IMR-90 (cell line): ENCODE data around the gene SCRN2. TPM values are rescaled to one million over a fixed set of nuclear protein-coding genes. Genes with fewer than 3 reads are reported as not detected.

Experiments
- ATAC-seq: fragments of 200-7000 bp; cut with Tn5 transposase; 2 replicates; pipeline ENCODE4 v1.9.1; 2020; ENCODE audit warnings: low read depth, mild to moderate bottlenecking, moderate library complexity
- BruUV-seq: library from RNA; stranded (reverse); fragments of 400-500 nt; replicated peaks from 2 replicates; lab custom pipeline; 2021; lab: Mats Ljungman, UMichigan
- CTCF ChIA-PET: fragments of 300-600 bp; formaldehyde crosslinking; extraction: SDS; loops from one replicate; lab custom pipeline; 2021; ENCODE audit warnings: antibody characterized with exemption; lab: Yijun Ruan, JAX
- POLR2A ChIA-PET: fragments of 300-600 bp; sonication (Branson Sonifier 250); formaldehyde crosslinking; loops from one replicate; lab custom pipeline; 2022; ENCODE audit warnings: antibody characterized with exemption; ENCODE audit not compliant: unreplicated experiment; lab: Charles Lee
- DNase-seq: peaks from one replicate; pipeline ENCODE4 v3.0.0; 2013
- H2AFZ ChIP-seq: replicated peaks from 2 replicates; pipeline ENCODE3; 2013; ENCODE audit warnings: low read length, mild to moderate bottlenecking; ENCODE audit not compliant: poor library complexity
- H2AK5ac ChIP-seq: 2 replicates; pipeline ENCODE4 v1.6.1; 2013; ENCODE audit warnings: low read depth, low read length, inconsistent platforms
- H2AK9ac ChIP-seq: replicated peaks from 2 replicates; pipeline ENCODE3; 2013; ENCODE audit warnings: mild to moderate bottlenecking, low read depth, low read length, moderate library complexity; ENCODE audit not compliant: poor library complexity
- H2BK120ac ChIP-seq: 2 replicates; pipeline ENCODE4 v1.6.1; 2013; ENCODE audit warnings: low read depth, low read length, inconsistent platforms
- H2BK15ac ChIP-seq: 3 replicates; pipeline ENCODE4 v1.6.1; 2013; ENCODE audit warnings: low read depth, low read length, inconsistent platforms
- H2BK20ac ChIP-seq: 2 replicates; pipeline ENCODE4 v1.6.1; 2013; ENCODE audit warnings: low read depth, mild to moderate bottlenecking, inconsistent platforms, low read length, moderate library complexity
- H2BK5ac ChIP-seq: 2 replicates; pipeline ENCODE4 v1.6.1; 2013; ENCODE audit warnings: mild to moderate bottlenecking, low read depth, low read length, inconsistent platforms; ENCODE audit not compliant: poor library complexity, severe bottlenecking
- H3K14ac ChIP-seq: replicated peaks from 2 replicates; pipeline ENCODE4 v1.6.1; 2013; ENCODE audit warnings: low read depth, low read length, inconsistent platforms
- H3K18ac ChIP-seq: 2 replicates; pipeline ENCODE4 v1.6.1; 2013; ENCODE audit warnings: low read depth, low read length, control low read depth
- H3K23ac ChIP-seq: 2 replicates; pipeline ENCODE4 v1.6.1; 2013; ENCODE audit warnings: low read depth, low read length, inconsistent platforms
- H3K27ac ChIP-seq: 2 replicates; pipeline ENCODE4 v1.5.1; 2013; ENCODE audit warnings: mild to moderate bottlenecking, control low read depth, low read length; ENCODE audit not compliant: insufficient read depth
- H3K27me3 ChIP-seq: 2 replicates; pipeline ENCODE4 v1.6.1; 2013; ENCODE audit warnings: low read length; ENCODE audit not compliant: control insufficient read depth, insufficient read depth
- H3K36me3 ChIP-seq: 2 replicates; pipeline ENCODE4 v1.6.1; 2013; ENCODE audit warnings: low read length, mixed read lengths; ENCODE audit not compliant: control insufficient read depth, insufficient read depth
- H3K4ac ChIP-seq: 2 replicates; pipeline ENCODE4 v1.6.1; 2013; ENCODE audit warnings: low read depth, low read length, inconsistent platforms
- H3K4me1 ChIP-seq: 2 replicates; pipeline ENCODE4 v1.6.1; 2013; ENCODE audit warnings: low read length, mixed read lengths; ENCODE audit not compliant: control insufficient read depth, insufficient read depth
- H3K4me2 ChIP-seq: 2 replicates; pipeline ENCODE4 v1.6.1; 2013; ENCODE audit warnings: low read depth, mild to moderate bottlenecking, control low read depth, low read length, moderate library complexity
- H3K4me3 ChIP-seq: 2 replicates; pipeline ENCODE4 v1.5.1; 2013; ENCODE audit warnings: low read depth, mild to moderate bottlenecking, control low read depth, low read length, moderate library complexity; ENCODE audit not compliant: insufficient read depth
- H3K56ac ChIP-seq: 2 replicates; pipeline ENCODE4 v1.6.1; 2013; ENCODE audit warnings: low read length, inconsistent platforms; ENCODE audit not compliant: insufficient read depth; ENCODE audit errors: extremely low read depth
- H3K79me1 ChIP-seq, 2 experiments: 2 replicates each; pipeline ENCODE4 v1.6.1; 2013; ENCODE audit warnings: low read length in 2 of 2, inconsistent platforms in 1 of 2, low read depth in 1 of 2
- H3K9ac ChIP-seq: 2 replicates; pipeline ENCODE4 v1.6.1; 2013; ENCODE audit warnings: low read depth, low read length, control low read depth
- H3K9me1 ChIP-seq: 2 replicates; pipeline ENCODE4 v1.6.1; 2013; ENCODE audit warnings: low read length, inconsistent platforms; ENCODE audit not compliant: insufficient read depth
- H3K9me3 ChIP-seq: 2 replicates; pipeline ENCODE4 v1.6.1; 2013; ENCODE audit warnings: low read length; ENCODE audit not compliant: control insufficient read depth, insufficient read depth
- H4K20me1 ChIP-seq: 2 replicates; pipeline ENCODE4 v1.6.1; 2013; ENCODE audit warnings: low read length, inconsistent platforms; ENCODE audit not compliant: insufficient read depth
- H4K5ac ChIP-seq: 2 replicates; pipeline ENCODE4 v1.6.1; 2013; ENCODE audit warnings: mild to moderate bottlenecking, low read depth, low read length, control low read depth
- H4K8ac ChIP-seq, 2 experiments: 2 replicates each; pipeline ENCODE4 v1.6.1; 2013; ENCODE audit warnings: low read depth in 2 of 2, low read length in 2 of 2, control low read depth in 1 of 2, inconsistent platforms in 1 of 2
- H4K91ac ChIP-seq: 2 replicates; pipeline ENCODE4 v1.6.1; 2013; ENCODE audit warnings: low read depth, low read length, inconsistent platforms; ENCODE audit not compliant: insufficient read depth
- MAFK ChIP-seq: IDR thresholded peaks from 2 replicates; pipeline ENCODE4 v1.6.1; 2012; ENCODE audit warnings: low read depth, low read length, improper control_type of control experiment
- RAD21 ChIP-seq: IDR thresholded peaks from 2 replicates; pipeline ENCODE4 v1.6.1; 2012; ENCODE audit warnings: low read length, improper control_type of control experiment
- USF2 ChIP-seq: fragments of 150-350 bp; IDR thresholded peaks from 2 replicates; pipeline ENCODE4 v1.6.1; 2017; ENCODE audit warnings: mild to moderate bottlenecking, antibody characterized with exemption, low read length, low read depth
- WGBS, 2 experiments: methylation state at CpG; one replicate each; pipeline versions ENCODE4 v1.1.5 to v1.1.7; 2013; ENCODE audit warnings: missing lambda C conversion rate in 2 of 2; ENCODE audit not compliant: insufficient read length in 1 of 2; ENCODE audit errors: extremely low coverage in 2 of 2; 5-methylcytosine and 5-hydroxymethylcytosine counted together
- dilution Hi-C: fragments of 300-500 bp; cut with HindIII; formaldehyde crosslinking; loops from one replicate; pipeline ENCODE4 v1.14.3; 2018; ENCODE audit warnings: low sequenced_read_pairs; ENCODE audit not compliant: unreplicated experiment
- in situ Hi-C: fragments of 300-500 bp; cut with MboI; formaldehyde crosslinking; loops from 3 replicates; pipeline ENCODE4 v1.14.3; 2019; ENCODE audit warnings: low sequenced_read_pairs, inconsistent platforms, mixed read lengths
- intact Hi-C: fragments of 100-400 bp; cut with micrococcal nuclease; formaldehyde crosslinking; loops from 2 replicates; pipeline ENCODE4 v1.10.0; 2022
- polyA plus RNA-seq, 3 experiments: library from polyadenylated mRNA; depleted of rRNA; stranded (reverse); fragments of >200 nt; gene quantifications; 2 replicates each; pipeline ENCODE4 v1.2.3, GENCODE V29; 2012; ENCODE audit warnings: low replicate concordance in 1 of 3
- total RNA-seq: library from RNA; depleted of rRNA; stranded (reverse); fragments of >200 nt; gene quantifications from 2 replicates; pipeline ENCODE4 v1.2.3, GENCODE V29; 2012

The SCRN2 gene
- total and polyA plus RNA-seq, 2 of the 4 experiments (the other 2 are of a cell fraction), result 17.2 to 31.0 TPM

- TF ChIP-seq RAD21, result no peak
Measured at GRCh38 chr17:47830396-47831002, 10.6 kb downstream of the SCRN2 start (continued).

- Histone ChIP-seq H4K20me1 (peaks cover 3% of the 10 kb centered on the region; the same call in 1 of the 2 replicates), H4K8ac (no peak overlapping the region), H2BK5ac (no peak overlapping the region), H3K23ac (no peak overlapping the region), H3K56ac (no peak overlapping the region), H3K4me2 (no peak overlapping the region), H2BK20ac (no peak overlapping the region), H2AFZ (no peak overlapping the region), H3K79me1 (peaks cover 17 to 28% of the 10 kb centered on the region in 2 experiments), H3K9ac (no peak overlapping the region), H3K4me3 (no peak overlapping the region), H2BK15ac (no peak overlapping the region), H2AK9ac (no peak overlapping the region), H3K27me3 (no peaks in the 10 kb centered on the region), H3K36me3 (peaks cover 23% of the 10 kb centered on the region), H2AK5ac (no peak overlapping the region), H3K14ac (no peak overlapping the region), H3K27ac (no peak overlapping the region), H2BK120ac (no peak overlapping the region), H4K5ac (no peak overlapping the region), H3K18ac (no peak overlapping the region), H4K91ac (no peak overlapping the region), H3K9me1 (peaks cover 13% of the 10 kb centered on the region), H3K4ac (no peak overlapping the region), H3K9me3 (no peaks in the 10 kb centered on the region), H3K4me1 (peaks cover 6% of the 10 kb centered on the region)
- BruUV-seq, result no TSS peak
- ChIA-PET CTCF (no interaction called here), POLR2A (no interaction called here)
- dilution Hi-C loops (no loop called here), in situ Hi-C loops (no loop called here), intact Hi-C loops (no loop called here)
- WGBS, 2 experiments, result no CpG with 5 or more reads among the region's 3 CpGs
- ATAC-seq (no peak), DNase-seq (no peak)
- TF ChIP-seq MAFK (peak; percentile 47), USF2 (no peak)
Measured at GRCh38 chr17:47829870-47830269, 11.2 kb downstream of the SCRN2 start.
